Trophoblast cell (in vitro differentiated cells and primary cell): ENCODE data around the gene KIF1C.

ENCODE experiments used
- DNase-seq, 2 donors: peaks; one replicate each; pipeline ENCODE4 v3.0.0-alpha.2; 2016
- H2AFZ ChIP-seq: 2 replicates; pipeline ENCODE4 v1.6.1; 2013; ENCODE audit warnings: low read length, moderate library complexity, mild to moderate bottlenecking; ENCODE audit not compliant: insufficient read depth, poor library complexity
- H2AK5ac ChIP-seq: 2 replicates; pipeline ENCODE4 v1.6.1; 2013; ENCODE audit warnings: mild to moderate bottlenecking, low read length
- H2BK120ac ChIP-seq: 2 replicates; pipeline ENCODE4 v1.6.1; 2013; ENCODE audit warnings: low read length, mild to moderate bottlenecking, moderate library complexity; ENCODE audit not compliant: insufficient read depth, poor library complexity
- H2BK12ac ChIP-seq: 2 replicates; pipeline ENCODE4 v1.6.1; 2013; ENCODE audit warnings: mild to moderate bottlenecking, low read length, moderate library complexity
- H2BK5ac ChIP-seq: 2 replicates; pipeline ENCODE4 v1.6.1; 2013; ENCODE audit warnings: low read length, low read depth, moderate library complexity, mild to moderate bottlenecking; ENCODE audit not compliant: poor library complexity
- H3K14ac ChIP-seq: 2 replicates; pipeline ENCODE4 v1.6.1; 2013; ENCODE audit warnings: mild to moderate bottlenecking, low read length
- H3K18ac ChIP-seq: 2 replicates; pipeline ENCODE4 v1.6.1; 2013; ENCODE audit warnings: mild to moderate bottlenecking, low read length
- H3K23ac ChIP-seq: 2 replicates; pipeline ENCODE4 v1.6.1; 2013; ENCODE audit warnings: low read length
- H3K27ac ChIP-seq: 2 replicates; pipeline ENCODE4 v1.5.1; 2013; ENCODE audit warnings: low read depth, mild to moderate bottlenecking, inconsistent platforms, low read length, moderate library complexity
- H3K27me3 ChIP-seq: 2 replicates; pipeline ENCODE4 v1.6.1; 2013; ENCODE audit warnings: inconsistent platforms, mild to moderate bottlenecking, low read length, moderate library complexity; ENCODE audit not compliant: insufficient read depth
- H3K36me3 ChIP-seq, 2 experiments: 1 replicate in 1 of 2; 2 replicates in 1 of 2; pipeline ENCODE4 v1.6.1; 2013; ENCODE audit warnings: low read length in 2 of 2, mild to moderate bottlenecking in 2 of 2, moderate library complexity in 1 of 2; ENCODE audit not compliant: insufficient read depth in 2 of 2, control insufficient read depth in 1 of 2
- H3K4ac ChIP-seq: 2 replicates; pipeline ENCODE4 v1.6.1; 2013; ENCODE audit warnings: low read depth, mild to moderate bottlenecking, low read length, moderate library complexity
- H3K4me1 ChIP-seq, 2 experiments: 1 replicate in 1 of 2; 2 replicates in 1 of 2; pipeline ENCODE4 v1.6.1; 2013; ENCODE audit warnings: low read length in 2 of 2, mild to moderate bottlenecking in 2 of 2, moderate library complexity in 1 of 2; ENCODE audit not compliant: insufficient read depth in 2 of 2, control insufficient read depth in 1 of 2
- H3K4me2 ChIP-seq: 2 replicates; pipeline ENCODE4 v1.6.1; 2013; ENCODE audit warnings: inconsistent platforms, mild to moderate bottlenecking, low read length, moderate library complexity
- H3K4me3 ChIP-seq: 2 replicates; pipeline ENCODE4 v1.5.1; 2013; ENCODE audit warnings: mild to moderate bottlenecking, low read depth, low read length, inconsistent platforms
- H3K79me1 ChIP-seq: one replicate; pipeline ENCODE4 v1.6.1; 2013; ENCODE audit warnings: low read length
- H3K79me2 ChIP-seq: 2 replicates; pipeline ENCODE4 v1.6.1; 2013; ENCODE audit warnings: low read length, mild to moderate bottlenecking; ENCODE audit not compliant: control insufficient read depth, insufficient read depth, poor library complexity
- H3K9ac ChIP-seq: 2 replicates; pipeline ENCODE4 v1.6.1; 2013; ENCODE audit warnings: mild to moderate bottlenecking, low read length
- H3K9me3 ChIP-seq: 2 replicates; pipeline ENCODE4 v1.6.1; 2013; ENCODE audit warnings: low read depth, mild to moderate bottlenecking, control low read depth, inconsistent platforms, low read length; ENCODE audit not compliant: insufficient read depth
- H4K12ac ChIP-seq: 2 replicates; pipeline ENCODE4 v1.6.1; 2013; ENCODE audit warnings: low read depth, mild to moderate bottlenecking, low read length, moderate library complexity
- H4K8ac ChIP-seq: 2 replicates; pipeline ENCODE4 v1.6.1; 2013; ENCODE audit warnings: low read depth, mild to moderate bottlenecking, low read length, moderate library complexity
- H4K91ac ChIP-seq: one replicate; pipeline ENCODE4 v1.6.1; 2013; ENCODE audit warnings: low read depth, mild to moderate bottlenecking, low read length, moderate library complexity
- WGBS: extraction: QIAGEN DNeasy Blood & Tissue Kit; methylation state at CpG from one replicate; pipeline ENCODE4 v1.1.7; 2013; ENCODE audit warnings: missing lambda C conversion rate; ENCODE audit not compliant: insufficient read length, insufficient coverage; ENCODE audit errors: extremely low coverage; 5-methylcytosine and 5-hydroxymethylcytosine counted together

KIF1C gene

DNA sequence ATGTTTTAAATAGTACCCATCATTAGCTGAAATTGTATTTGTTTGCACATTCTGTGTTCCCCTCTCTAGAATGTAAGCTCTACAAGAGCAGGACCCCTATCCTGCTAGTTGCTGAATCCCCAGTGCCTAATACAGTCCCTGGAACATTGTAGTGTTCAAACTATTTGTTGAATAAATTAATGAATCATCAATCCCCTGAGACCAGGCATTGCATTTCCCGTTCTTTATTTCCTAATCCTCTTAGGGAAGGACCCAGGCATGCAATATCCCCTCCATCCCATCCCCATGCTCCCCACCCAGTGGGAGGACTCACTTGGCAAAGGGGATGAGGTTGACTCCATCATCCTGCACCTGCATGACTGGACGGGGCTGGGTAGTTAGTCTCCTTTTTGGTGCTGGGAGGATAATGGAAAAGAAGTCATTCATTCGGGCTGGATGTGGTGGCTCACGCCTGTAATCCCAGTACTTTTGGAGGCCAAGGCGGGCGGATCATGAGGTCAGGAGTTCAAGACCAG lies 3.6 kb upstream of the KIF1C start:
- Histone ChIP-seq H3K9me3 (peaks cover 1% of the 10 kb centered on the region), H4K91ac (no peak overlapping the region), H3K23ac (no peak overlapping the region), H2BK5ac (no peak overlapping the region), H3K79me2 (peaks cover 15% of the 10 kb centered on the region), H3K36me3 (no peaks in the 10 kb centered on the region), H2AK5ac (no peak overlapping the region), H3K4me3 (no peak overlapping the region), H4K12ac (no peak overlapping the region), H3K79me1 (peaks cover 14% of the 10 kb centered on the region), H4K8ac (no peak overlapping the region), H3K4me1 (peaks cover 11% of the 10 kb centered on the region in 2 experiments), H3K4ac (no peak overlapping the region), H3K14ac (no peak overlapping the region), H3K18ac (no peak overlapping the region), H3K27me3 (no peaks in the 10 kb centered on the region), H3K27ac (no peak overlapping the region), H3K9ac (no peak overlapping the region), H2AFZ (no peak overlapping the region), H3K4me2 (no peak overlapping the region), H2BK120ac (no peak overlapping the region), H2BK12ac (no peak overlapping the region)
- WGBS = no CpG with 5 or more reads among the region's 6 CpGs
- no peak for DNase-seq

- Histone ChIP-seq H3K4ac (peak overlapping the region; percentile 66), H3K79me1 (peaks cover 14% of the 10 kb centered on the region), H3K79me2 (peaks cover 16% of the 10 kb centered on the region), H3K4me3 (peak overlapping the region; percentile 86), H3K9me3 (peaks cover 1% of the 10 kb centered on the region), H3K18ac (peak overlapping the region; percentile 44), H2AFZ (peak overlapping the region; percentile 67), H4K12ac (peak overlapping the region; percentile 5), H3K23ac (no peak overlapping the region), H3K27me3 (no peaks in the 10 kb centered on the region), H3K14ac (peak overlapping the region; percentile 47), H4K91ac (peak overlapping the region; percentile 61), H2BK120ac (peak overlapping the region; percentile 6), H3K4me2 (peak overlapping the region; percentile 94), H3K9ac (peak overlapping the region; percentile 61), H3K4me1 (peaks cover 14 to 16% of the 10 kb centered on the region in 2 experiments), H2BK12ac (no peak overlapping the region), H2BK5ac (peak overlapping the region; percentile 83), H2AK5ac (peak overlapping the region; percentile 6), H4K8ac (peak overlapping the region; percentile 43), H3K27ac (peak overlapping the region; percentile 81), H3K36me3 (peaks cover 26 to 27% of the 10 kb centered on the region in 2 experiments)
- DNase-seq = peak in 1 of 2 donors; percentile 3
- WGBS = no CpG with 5 or more reads among the region's 55 CpGs
These were observed 429 bp downstream of the KIF1C start for GRCh38 chr17:4998027-4998731.

DNA sequence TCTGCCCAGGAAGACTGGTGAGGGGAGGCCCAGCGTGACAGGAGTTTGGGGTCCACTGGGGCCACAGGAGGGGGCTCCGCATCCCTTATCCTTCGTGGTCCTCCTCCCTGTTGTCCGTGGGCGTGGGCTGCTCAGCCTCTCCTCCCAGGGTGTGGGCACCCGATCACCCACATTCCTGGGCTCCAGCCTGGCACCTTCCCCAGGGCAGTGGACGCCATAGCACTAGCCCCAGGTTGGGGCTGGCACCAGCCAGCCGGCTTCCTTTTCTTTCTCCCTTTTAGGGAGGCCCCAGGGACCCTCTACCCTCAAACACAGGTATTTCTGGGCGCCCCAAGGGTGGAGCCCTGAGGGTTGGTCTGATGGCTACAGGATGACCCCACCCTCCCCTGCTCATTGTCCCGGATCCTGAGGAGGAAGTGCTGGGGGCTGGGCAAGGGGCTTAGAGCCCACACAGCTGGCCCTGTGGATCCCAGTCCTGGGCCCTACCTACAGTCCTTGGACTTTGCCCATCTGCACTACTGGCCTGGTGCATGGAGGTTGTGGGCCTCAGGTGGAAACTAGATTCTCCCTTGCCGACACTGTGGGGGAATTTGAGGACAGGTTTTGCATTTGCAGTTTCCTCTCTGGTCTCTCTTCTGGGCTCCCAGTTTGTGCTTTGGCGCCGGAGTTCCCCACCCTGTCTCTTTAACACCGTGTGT lies 1.1 kb downstream of the KIF1C start:
- H2BK120ac ChIP-seq = peak overlapping the region; percentile 14
- H3K79me2 ChIP-seq = peaks cover 16% of the 10 kb centered on the region
- peaks cover 33 to 34% of the 10 kb centered on the region in 2 experiments for H3K36me3 ChIP-seq
- peak overlapping the region; percentile 47 for H3K14ac ChIP-seq
- no peaks in the 10 kb centered on the region for H3K27me3 ChIP-seq
- WGBS = no CpG with 5 or more reads among the region's 14 CpGs
- no peak overlapping the region for H2BK5ac ChIP-seq
- H3K27ac ChIP-seq = no peak overlapping the region
- H3K4me2 ChIP-seq = peak overlapping the region; percentile 94
- H4K91ac ChIP-seq = peak overlapping the region; percentile 33
- peaks cover 14% of the 10 kb centered on the region for H3K79me1 ChIP-seq
- H3K4ac ChIP-seq = peak overlapping the region; percentile 59
- peaks cover 1% of the 10 kb centered on the region for H3K9me3 ChIP-seq
- no peak overlapping the region for H3K23ac ChIP-seq
- H3K4me3 ChIP-seq = peak overlapping the region; percentile 86
- H2BK12ac ChIP-seq = no peak overlapping the region
- H4K12ac ChIP-seq = no peak overlapping the region
- H3K18ac ChIP-seq = peak overlapping the region; percentile 58
- peak overlapping the region; percentile 17 for H2AFZ ChIP-seq
- peak overlapping the region; percentile 43 for H4K8ac ChIP-seq
- DNase-seq = no peak
- peaks cover 14 to 16% of the 10 kb centered on the region in 2 experiments for H3K4me1 ChIP-seq
- H2AK5ac ChIP-seq = peak overlapping the region; percentile 78
- peak overlapping the region; percentile 61 for H3K9ac ChIP-seq

DNA sequence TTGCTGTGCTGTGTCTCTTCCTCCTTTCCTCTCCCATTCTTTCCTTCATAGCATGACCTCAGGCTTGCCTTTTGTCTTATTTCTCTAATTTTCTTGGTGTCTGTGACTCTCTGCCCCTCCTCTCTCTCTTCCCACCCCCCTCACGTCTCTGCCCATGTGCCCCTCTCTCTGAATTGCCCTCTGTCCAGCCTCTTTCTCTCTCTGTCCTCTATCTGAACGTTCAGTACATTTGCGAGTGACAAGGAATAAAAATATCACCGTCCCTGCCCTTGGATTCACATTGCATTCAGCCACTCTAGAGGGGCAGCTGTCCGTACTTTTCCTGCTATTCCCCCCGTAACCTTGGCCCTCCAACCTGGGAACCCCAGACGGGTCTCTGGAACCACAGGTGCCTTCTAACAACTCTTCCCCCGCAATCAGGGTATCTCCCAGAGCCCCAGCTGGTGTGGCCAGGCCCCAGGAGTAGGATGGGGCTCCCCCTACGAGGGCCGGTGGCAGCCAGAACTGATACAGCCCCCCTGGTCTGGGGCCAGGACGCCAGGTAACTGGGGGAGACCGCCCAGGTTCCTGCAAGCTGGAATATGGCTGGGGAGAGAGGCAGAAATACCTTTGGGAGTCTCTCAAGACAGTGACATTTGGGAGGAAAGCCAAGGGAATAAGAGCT lies 1.8 kb downstream of the KIF1C start:
- Histone ChIP-seq H2AK5ac (no peak overlapping the region), H2BK12ac (no peak overlapping the region), H2AFZ (no peak overlapping the region), H2BK120ac (no peak overlapping the region), H4K12ac (no peak overlapping the region), H3K9me3 (peaks cover 1% of the 10 kb centered on the region), H2BK5ac (no peak overlapping the region), H3K27ac (no peak overlapping the region), H3K27me3 (no peaks in the 10 kb centered on the region), H3K4me3 (no peak overlapping the region), H4K91ac (no peak overlapping the region), H3K4me2 (peak overlapping the region; percentile 94), H3K9ac (no peak overlapping the region), H3K79me2 (peaks cover 16% of the 10 kb centered on the region), H3K79me1 (peaks cover 14% of the 10 kb centered on the region), H3K4me1 (peaks cover 14 to 16% of the 10 kb centered on the region in 2 experiments), H3K23ac (no peak overlapping the region), H3K4ac (no peak overlapping the region), H4K8ac (no peak overlapping the region), H3K18ac (no peak overlapping the region), H3K14ac (no peak overlapping the region), H3K36me3 (peaks cover 40 to 41% of the 10 kb centered on the region in 2 experiments)
- WGBS = no CpG with 5 or more reads among the region's 12 CpGs
- no peak for DNase-seq
